Epithelial cell of proximal tubule (primary cell): ENCODE measurements around the gene CSNK2A1. TPM values are rescaled to one million over a fixed set of nuclear protein-coding genes. Genes with fewer than 3 reads are reported as not detected.
"Not testable (repeated sequence)": the region's sequence is repeated elsewhere in the genome, so short reads cannot be mapped to it uniquely, and the experiment has no call there.

Source experiments
- DNase-seq: peaks from one replicate; pipeline ENCODE4 v3.0.0-alpha.2; 2011; ENCODE audit warnings: low read depth
- H3K4me3 ChIP-seq: 2 replicates; pipeline ENCODE4 v1.5.1; 2011; ENCODE audit warnings: low read depth, mild to moderate bottlenecking, low read length
- total RNA-seq: library from RNA; depleted of rRNA; stranded (reverse); fragments of >200 nt; gene quantifications from 2 replicates; pipeline ENCODE4 v1.2.3, GENCODE V29; 2015
- TF ChIP-seq, protein P1 (sequence below): conservative IDR thresholded peaks from 2 replicates; pipeline ENCODE4 v1.5.1; 2012; ENCODE audit warnings: low read depth, mild to moderate bottlenecking, low read length

CSNK2A1 gene
- total RNA-seq, 1 donor from 2014 or later = 112 TPM

DNA sequence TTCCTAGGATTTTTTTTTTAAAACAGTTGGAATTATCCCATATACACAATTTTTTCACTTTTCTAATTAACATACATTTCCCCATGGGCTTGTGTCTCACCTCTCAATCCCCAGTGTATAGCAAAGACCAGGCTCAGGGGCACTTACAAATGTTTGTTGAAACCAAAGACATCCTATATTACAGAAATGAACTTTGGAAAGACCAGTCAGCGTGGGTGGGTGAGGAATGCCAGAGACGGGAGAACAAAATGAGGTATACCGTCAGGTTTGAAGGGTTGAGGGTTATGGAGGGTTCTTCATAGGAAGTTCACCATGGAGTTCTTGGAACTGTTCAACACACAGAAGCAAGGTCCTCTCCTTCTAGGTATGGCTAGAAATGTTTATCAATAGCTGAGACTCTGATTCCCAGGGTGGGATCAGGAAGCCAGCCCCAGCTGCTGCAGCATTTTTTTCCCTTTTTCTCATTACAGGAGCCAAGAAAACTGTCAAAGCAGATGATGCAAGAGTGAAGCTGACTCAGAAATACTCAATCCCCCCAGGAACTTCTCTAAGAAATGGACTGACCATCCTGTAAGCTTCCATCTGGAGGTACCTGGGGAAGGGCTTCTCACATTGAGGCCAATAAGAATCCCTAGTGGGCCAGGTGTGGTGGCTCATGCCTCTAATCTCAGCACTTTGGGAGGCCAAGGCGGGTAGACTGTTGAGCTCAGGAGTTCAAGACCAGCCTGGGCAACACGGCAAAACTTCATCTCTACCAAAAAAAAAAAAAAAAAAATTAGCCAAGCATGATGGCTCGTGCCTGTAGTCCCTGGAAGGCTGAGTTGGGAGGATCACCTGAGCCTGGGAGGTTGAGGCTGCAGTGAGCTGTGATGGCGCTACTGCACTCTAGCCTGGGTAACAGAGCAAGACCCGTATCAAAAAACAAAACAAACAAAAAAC is 65.3 kb downstream of the CSNK2A1 start:
- DNase-seq = no peak
- TF ChIP-seq, protein P1, sequence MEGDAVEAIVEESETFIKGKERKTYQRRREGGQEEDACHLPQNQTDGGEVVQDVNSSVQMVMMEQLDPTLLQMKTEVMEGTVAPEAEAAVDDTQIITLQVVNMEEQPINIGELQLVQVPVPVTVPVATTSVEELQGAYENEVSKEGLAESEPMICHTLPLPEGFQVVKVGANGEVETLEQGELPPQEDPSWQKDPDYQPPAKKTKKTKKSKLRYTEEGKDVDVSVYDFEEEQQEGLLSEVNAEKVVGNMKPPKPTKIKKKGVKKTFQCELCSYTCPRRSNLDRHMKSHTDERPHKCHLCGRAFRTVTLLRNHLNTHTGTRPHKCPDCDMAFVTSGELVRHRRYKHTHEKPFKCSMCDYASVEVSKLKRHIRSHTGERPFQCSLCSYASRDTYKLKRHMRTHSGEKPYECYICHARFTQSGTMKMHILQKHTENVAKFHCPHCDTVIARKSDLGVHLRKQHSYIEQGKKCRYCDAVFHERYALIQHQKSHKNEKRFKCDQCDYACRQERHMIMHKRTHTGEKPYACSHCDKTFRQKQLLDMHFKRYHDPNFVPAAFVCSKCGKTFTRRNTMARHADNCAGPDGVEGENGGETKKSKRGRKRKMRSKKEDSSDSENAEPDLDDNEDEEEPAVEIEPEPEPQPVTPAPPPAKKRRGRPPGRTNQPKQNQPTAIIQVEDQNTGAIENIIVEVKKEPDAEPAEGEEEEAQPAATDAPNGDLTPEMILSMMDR = no peak
- no peak overlapping the region for H3K4me3 ChIP-seq

DNA sequence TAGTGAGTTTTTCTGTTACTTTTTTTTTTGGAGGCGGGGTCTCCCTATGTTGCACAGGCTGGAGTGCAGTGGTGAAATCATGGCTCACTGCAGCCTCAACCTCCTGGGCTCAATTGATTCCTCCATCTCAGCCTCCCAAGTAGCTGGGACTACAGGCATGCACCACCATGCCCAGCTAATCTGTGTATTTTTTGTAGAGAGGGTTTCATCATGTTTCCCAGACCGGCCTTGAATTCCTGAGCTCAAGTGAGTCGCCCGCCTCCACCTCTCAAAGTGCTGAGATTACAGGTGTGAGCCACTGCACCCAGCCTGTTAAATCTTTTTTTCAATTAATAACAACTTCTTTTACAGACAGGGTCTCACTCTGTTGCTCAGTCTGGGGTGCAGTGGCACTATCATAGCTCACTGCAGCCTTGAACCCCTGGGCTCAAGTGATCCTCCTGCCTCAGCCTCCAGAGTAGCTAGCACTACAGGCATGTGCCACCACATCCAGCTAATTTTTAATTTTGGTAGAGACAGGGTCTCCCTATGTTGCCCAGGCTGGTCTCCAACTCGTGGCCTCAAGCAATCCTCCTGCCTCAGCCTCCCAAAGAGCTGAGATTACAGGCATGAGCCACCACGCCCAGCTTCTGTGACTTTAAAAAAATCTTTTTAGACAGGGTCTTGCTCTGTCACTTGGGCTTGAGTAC is 66.9 kb downstream of the CSNK2A1 start:
- DNase-seq, H3K4me3 ChIP-seq: not testable (repeated sequence)

DNA sequence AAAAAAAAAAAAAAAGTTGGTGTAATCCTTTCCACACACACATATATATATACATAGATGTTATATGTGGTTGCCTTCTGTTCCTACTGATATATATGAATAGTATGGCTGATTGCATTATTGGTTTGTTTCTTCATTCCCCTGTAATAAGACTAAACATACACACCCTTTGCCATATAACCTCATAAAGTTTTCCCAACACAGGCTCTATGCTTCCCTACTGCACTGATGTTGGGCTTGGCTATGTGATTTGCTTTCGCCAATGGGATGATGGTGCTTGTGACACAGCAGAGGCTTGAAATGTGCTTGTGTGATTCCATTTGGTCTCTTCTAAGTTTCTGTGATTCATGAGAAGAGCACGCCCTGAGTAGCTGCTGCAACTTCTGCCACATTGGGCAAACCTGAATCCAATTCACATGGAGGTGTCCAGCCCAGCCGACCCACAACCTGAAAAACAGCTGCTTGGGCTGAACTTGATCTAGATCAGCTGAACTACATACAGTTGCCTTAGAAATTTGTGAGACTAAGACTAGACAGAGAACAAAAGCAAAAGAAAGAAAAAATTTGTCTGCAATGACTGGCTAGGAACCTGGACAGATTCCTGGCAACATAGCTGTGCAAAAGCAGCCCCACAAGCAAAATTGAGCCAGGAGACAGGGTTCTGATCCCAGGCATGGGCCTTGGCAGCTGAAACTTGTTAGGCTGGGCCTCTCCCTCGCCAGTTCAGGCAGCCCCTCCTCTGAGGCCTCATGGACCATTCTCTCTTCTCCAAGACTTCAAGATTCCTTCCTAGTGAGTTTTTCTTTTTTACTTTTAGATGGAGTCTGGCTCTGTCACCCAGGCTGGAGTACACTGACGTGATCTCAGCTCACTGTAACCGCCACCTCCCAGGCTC is 67.9 kb downstream of the CSNK2A1 start:
- no peak for DNase-seq
- H3K4me3 ChIP-seq = no peak overlapping the region
- TF ChIP-seq, protein P1 = no peak

DNA sequence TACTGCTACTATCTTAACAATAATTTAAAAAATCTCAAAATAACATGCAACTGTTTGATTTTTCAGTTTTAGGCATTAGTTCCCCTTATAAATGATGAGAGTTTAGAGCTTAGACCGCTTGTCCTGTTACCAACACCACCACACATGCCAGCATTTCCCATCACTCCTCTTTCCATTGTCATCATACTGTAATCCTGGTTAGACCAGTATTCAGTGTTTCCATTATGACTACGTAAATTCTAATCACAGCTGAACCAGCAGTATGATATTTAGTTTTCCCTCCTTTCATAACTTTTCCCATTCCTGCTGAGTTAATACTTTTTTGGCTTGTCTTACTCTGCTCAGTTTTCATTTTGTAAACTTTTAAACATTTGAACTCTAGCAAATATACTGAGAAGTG is 69.0 kb downstream of the CSNK2A1 start:
- TF ChIP-seq, protein P1 = no peak
- H3K4me3 ChIP-seq = no peak overlapping the region
- DNase-seq = no peak

DNA sequence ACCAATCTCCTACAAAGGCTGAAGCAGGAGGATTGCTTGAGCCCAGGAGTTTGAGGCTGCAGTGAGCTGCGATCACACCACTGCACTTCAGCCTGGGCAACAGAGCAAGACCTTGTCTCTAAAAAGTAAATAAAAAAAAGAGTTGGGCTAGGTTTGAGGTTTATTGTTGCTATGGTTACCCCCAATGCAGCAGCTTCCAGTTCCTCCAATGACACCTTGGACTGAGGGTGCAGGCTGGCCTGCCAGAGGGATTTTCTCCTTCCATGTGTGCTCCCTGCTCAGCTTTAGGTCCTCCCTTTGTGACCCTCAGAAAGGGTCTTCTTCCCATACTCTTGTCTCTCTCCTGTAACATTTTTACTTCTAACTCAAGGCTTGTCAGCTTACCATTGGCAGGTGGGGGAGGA is 70.7 kb downstream of the CSNK2A1 start:
- no peak overlapping the region for H3K4me3 ChIP-seq

DNA sequence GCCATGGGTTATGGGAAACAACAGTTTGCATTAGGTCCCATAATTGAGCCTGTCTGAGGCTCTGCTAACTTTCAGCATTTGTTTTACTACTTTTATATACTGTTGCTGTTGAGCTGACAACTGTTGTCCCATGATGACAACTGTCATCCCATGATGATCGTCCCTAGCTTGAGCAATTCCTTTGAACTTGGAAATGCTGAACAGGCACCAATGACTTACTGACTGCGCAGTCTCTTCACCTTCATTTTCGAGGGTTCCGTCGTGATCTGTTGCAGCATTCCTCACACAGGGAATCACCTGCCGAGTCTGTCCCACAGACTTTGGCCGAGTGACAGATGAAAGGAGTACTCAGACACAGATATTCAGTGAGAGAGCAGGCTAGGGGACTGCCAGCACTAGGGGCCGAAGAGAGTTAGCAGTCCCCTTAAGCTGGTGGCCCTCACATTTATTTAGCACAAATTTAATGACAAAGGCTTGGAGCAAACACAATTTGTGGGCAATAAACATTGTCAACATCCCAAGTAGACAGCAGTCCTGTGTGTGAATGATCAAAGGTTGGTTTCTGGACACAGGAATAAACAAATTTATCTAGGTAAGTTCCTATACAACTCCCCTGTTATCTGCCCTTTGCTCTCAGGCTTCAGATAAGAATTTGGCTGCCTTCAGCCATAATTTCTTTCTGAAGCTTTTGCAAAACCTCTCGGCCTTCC is 71.3 kb downstream of the CSNK2A1 start:
- no peak for DNase-seq
- TF ChIP-seq, protein P1 = no peak
- H3K4me3 ChIP-seq = no peak overlapping the region

More for the DNA sequence above, 70.7 kb downstream of the CSNK2A1 start:
- TF ChIP-seq, protein P1 = no peak
- DNase-seq = no peak
